Epithelial cell of esophagus (primary cell): Measurements from ENCODE around the gene CHKA.
"Not testable (repeated sequence)": the region's sequence is repeated elsewhere in the genome, so short reads cannot be mapped to it uniquely, and the experiment has no call there.

Source experiments
- DNase-seq: peaks from one replicate; pipeline ENCODE4 v3.0.0; 2010; ENCODE audit warnings: low read depth
- H3K4me3 ChIP-seq: 2 replicates; pipeline ENCODE4 v1.5.1; 2011; ENCODE audit warnings: mild to moderate bottlenecking, low read length, control low read depth
- TF ChIP-seq, protein P1 (sequence below): IDR thresholded peaks from 2 replicates; pipeline ENCODE4 v1.5.1; 2011; ENCODE audit warnings: low read depth, mild to moderate bottlenecking, low read length, control low read depth, inconsistent platforms; ENCODE audit not compliant: insufficient read depth; ENCODE audit errors: missing control alignments

Gene CHKA

DNA sequence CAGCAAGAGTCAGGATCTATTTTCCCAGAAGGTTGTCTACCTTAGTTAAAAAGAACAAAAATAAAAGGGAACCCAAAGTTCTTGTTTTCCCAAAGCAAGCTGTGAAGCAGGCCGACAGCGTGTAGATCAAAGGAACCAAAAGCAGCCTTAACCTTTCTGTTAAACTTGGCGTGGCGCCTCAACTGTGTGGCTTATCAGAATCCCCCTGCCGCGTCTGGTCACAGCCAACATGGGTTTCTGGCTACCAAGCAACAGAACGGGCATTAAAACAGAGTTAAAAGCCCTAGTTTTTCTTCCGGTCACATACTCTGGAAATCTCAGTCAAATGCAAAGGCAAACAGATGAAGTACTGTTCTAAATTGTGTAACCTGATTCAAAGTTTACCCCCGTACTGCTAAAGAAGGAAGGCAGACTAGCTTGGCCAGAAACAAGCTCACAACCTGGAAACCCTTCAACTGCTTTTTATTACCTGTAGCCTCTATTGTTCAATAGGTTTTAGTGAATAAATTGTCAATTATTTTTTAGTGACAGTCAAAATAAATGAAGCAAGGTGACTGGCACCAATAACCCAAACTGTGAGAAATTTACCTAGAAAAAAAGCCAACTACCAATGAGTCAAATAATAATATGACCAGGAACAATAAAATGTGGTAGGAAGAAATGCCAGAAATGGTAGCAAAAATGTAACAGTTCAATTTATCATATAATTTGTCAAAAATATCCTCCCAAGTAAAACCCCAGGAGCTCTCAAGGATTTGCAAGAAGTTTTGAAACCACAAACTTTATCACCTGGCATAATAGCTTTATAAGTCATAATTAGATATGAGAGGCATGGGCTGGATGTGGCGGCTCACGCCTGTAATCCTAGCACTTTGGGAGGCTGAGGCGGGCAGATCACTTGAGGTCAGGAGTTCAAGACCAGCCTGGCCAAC, 21.4 kb downstream of the CHKA start:
- DNase-seq: no peak
- TF ChIP-seq, protein P1, sequence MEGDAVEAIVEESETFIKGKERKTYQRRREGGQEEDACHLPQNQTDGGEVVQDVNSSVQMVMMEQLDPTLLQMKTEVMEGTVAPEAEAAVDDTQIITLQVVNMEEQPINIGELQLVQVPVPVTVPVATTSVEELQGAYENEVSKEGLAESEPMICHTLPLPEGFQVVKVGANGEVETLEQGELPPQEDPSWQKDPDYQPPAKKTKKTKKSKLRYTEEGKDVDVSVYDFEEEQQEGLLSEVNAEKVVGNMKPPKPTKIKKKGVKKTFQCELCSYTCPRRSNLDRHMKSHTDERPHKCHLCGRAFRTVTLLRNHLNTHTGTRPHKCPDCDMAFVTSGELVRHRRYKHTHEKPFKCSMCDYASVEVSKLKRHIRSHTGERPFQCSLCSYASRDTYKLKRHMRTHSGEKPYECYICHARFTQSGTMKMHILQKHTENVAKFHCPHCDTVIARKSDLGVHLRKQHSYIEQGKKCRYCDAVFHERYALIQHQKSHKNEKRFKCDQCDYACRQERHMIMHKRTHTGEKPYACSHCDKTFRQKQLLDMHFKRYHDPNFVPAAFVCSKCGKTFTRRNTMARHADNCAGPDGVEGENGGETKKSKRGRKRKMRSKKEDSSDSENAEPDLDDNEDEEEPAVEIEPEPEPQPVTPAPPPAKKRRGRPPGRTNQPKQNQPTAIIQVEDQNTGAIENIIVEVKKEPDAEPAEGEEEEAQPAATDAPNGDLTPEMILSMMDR: no peak
- H3K4me3 ChIP-seq: no peak overlapping the region

DNA sequence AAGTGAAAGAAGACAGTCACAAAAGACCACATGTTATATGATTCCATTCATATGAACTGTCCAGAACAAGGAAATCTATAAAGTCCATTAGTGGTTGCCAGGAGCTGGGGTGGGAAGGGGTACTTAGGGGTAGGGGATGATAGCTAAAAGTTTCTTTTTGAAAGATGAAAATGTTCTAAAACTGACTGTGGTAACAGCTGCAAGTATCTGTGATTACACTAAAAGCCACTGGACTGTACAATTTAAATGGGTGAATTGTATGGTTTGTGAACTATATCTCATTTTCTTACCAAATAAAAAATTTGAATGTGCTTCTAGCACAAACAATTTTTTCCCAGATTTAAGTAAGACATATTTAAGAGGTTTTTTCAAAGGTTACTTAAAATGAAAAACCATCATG, 22.1 kb downstream of the CHKA start:
- DNase-seq: no peak
- H3K4me3 ChIP-seq: no peak overlapping the region
- TF ChIP-seq, protein P1: no peak

DNA sequence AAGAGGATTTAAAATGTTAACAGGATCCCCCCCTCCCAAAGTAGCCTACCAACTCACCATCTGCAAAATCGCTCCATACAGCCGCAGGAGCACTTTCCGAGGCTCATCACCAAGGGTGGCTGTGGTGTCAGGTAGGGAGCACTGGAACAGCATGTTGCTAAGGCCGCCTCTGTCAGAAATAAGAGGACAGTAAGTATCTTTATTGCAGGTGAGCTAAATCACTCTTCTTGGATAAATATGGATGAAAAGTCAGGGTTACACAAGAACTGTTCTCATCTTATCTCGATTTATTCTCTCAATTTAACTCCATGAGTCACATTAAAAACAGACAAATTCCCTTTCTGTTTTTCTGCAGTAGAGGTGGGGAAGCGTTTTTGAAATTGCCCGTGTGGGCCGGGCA, 24.2 kb downstream of the CHKA start:
- TF ChIP-seq, protein P1: no peak
- no peak overlapping the region for H3K4me3 ChIP-seq
- DNase-seq: no peak

DNA sequence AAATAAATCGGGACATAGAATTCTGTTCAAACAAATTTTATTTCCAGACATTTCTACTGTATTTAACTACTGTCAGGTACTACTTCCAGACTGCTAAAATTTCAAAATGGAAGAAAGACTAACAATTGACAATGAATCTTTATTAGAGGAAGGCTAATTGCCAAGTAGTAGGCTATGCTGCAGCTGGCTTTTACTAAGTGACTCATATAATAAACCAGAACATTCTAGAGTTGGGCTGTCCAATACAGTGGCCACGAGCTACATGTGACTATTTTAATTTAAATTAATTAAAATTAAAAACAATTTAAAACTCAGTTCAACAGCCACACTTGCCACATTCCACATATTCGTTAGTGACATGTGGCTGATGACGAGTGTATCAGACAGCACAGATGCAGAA, 27.6 kb downstream of the CHKA start:
- no peak for DNase-seq
- no peak overlapping the region for H3K4me3 ChIP-seq
- TF ChIP-seq, protein P1: no peak

DNA sequence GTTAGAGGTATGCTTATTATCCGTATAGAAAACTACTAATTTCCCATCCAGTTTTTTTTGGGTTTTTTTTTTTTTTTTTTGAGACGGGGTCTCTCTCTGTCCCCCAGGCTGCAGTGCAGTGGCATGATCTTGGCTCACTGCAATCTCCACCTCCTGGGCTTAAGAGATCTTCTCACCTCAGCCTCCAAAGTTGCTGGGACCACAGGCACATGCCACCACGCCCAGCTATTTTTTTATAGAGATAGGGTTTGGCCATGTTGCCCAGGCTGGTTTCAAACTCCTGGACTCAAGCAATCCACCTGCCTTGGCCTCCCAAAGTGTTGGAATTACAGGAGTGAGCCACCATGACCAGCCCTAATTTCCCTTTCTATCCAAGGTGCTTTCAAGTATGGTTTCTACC, 28.2 kb downstream of the CHKA start:
- not testable (repeated sequence) for DNase-seq, H3K4me3 ChIP-seq

DNA sequence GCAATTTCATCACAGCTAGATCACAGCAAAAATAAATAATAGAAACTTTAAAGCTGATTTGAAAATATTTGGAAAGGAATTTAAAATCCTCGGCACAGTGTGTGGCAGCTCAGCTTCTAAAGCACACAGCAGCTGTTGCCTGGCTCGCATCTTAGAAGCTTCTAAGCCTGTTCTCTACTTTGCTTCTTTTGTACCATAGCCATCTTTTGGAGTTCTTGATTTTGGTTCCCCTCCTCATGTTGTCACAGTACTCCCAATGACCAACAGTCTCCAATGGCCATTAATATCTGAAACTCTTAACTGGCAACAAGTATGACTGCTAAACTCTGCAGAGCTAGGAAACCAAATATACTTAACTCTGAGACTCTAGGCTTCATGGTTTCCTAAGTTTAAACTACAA, 28.8 kb downstream of the CHKA start:
- TF ChIP-seq, protein P1: no peak

DNA sequence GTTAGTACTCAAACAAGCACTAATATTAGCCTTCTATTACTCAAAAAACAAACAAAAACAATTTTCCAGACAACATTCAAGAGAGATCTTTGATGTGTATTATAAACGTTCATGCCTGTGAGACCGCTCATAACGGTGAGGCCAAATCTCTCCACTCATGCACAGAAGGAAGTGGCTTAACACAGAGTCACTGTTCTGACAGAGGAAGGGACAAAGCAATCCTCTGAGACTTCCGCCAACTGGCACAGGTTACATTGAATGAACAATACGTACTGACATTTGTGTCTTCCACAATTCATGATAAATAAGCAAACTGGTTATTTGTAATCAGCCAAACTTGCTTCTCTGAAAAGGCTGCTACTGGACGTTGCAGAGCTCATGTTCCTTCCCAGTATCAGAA, 30.5 kb downstream of the CHKA start:
- TF ChIP-seq, protein P1: no peak
- DNase-seq: peak; percentile 17
- H3K4me3 ChIP-seq: no peak overlapping the region

More for the DNA sequence above, 28.8 kb downstream of the CHKA start:
- no peak overlapping the region for H3K4me3 ChIP-seq
- no peak for DNase-seq
